Endodermal cell (in vitro differentiated cells): ENCODE measurements around the gene OTOP2. TPM values are rescaled to one million over a fixed set of nuclear protein-coding genes. Genes with fewer than 3 reads are reported as not detected.

Experiments
- DNase-seq: peaks from one replicate; pipeline ENCODE4 v3.0.0-alpha.2; 2017
- H3K27ac ChIP-seq: 2 replicates; pipeline ENCODE4 v1.5.1; 2013; ENCODE audit warnings: mild to moderate bottlenecking, low read depth, low read length, moderate library complexity
- H3K27me3 ChIP-seq: 2 replicates; pipeline ENCODE4 v1.6.1; 2013; ENCODE audit warnings: mild to moderate bottlenecking, low read length, moderate library complexity; ENCODE audit not compliant: insufficient read depth, control insufficient read depth, poor library complexity, severe bottlenecking
- H3K36me3 ChIP-seq: 2 replicates; pipeline ENCODE4 v1.7.0; 2013; ENCODE audit warnings: mild to moderate bottlenecking, low read length, moderate library complexity; ENCODE audit not compliant: control insufficient read depth, insufficient read depth
- H3K4me1 ChIP-seq: one replicate; pipeline ENCODE4 v1.7.0; 2013; ENCODE audit warnings: low read length; ENCODE audit not compliant: control insufficient read depth, insufficient read depth
- H3K4me3 ChIP-seq: 2 replicates; pipeline ENCODE4 v1.5.1; 2013; ENCODE audit warnings: mild to moderate bottlenecking, low read length, moderate library complexity
- H3K9ac ChIP-seq: 2 replicates; pipeline ENCODE4 v1.6.1; 2013; ENCODE audit warnings: mild to moderate bottlenecking, low read length, moderate library complexity; ENCODE audit not compliant: poor library complexity, severe bottlenecking; ENCODE audit errors: extremely low read depth
- H3K9me3 ChIP-seq: 2 replicates; pipeline ENCODE4 v1.6.1; 2013; ENCODE audit warnings: mild to moderate bottlenecking, low read length, moderate library complexity; ENCODE audit not compliant: control insufficient read depth
- H3K27ac Mint-ChIP-seq: 2 replicates; pipeline ENCODE4 v1.8.0; 2020; ENCODE audit warnings: mixed read lengths
- H3K27me3 Mint-ChIP-seq: 2 replicates; pipeline ENCODE4 v1.8.0; 2021; ENCODE audit warnings: mild to moderate bottlenecking, mixed read lengths; ENCODE audit not compliant: insufficient read depth
- H3K36me3 Mint-ChIP-seq: 2 replicates; pipeline ENCODE4 v1.8.0; 2020; ENCODE audit warnings: low read depth, mixed read lengths
- H3K4me1 Mint-ChIP-seq: 2 replicates; pipeline ENCODE4 v1.8.0; 2020; ENCODE audit warnings: mixed read lengths
- H3K4me3 Mint-ChIP-seq: 2 replicates; pipeline ENCODE4 v1.8.0; 2020; ENCODE audit warnings: mild to moderate bottlenecking, moderate library complexity, mixed read lengths
- H3K9me3 Mint-ChIP-seq: 2 replicates; pipeline ENCODE4 v1.8.0; 2020; ENCODE audit warnings: mild to moderate bottlenecking, mixed read lengths
- WGBS, 2 experiments: methylation state at CpG; one replicate each; pipeline versions ENCODE4 v1.1.5 to v1.1.7; 2013; ENCODE audit warnings: missing lambda C conversion rate in 2 of 2, mixed read lengths in 1 of 2; ENCODE audit not compliant: insufficient coverage in 1 of 2, insufficient read length in 1 of 2; 5-methylcytosine and 5-hydroxymethylcytosine counted together
- total RNA-seq, 2 donors: library from RNA; stranded (reverse); fragmentation: NEBNext Ultra II Directional in 1 of 2; extraction: Animal tissue kit (Norgen Biotek cat#: 25700) in 1 of 2; gene quantifications; 2 replicates in 1 of 2; 3 replicates in 1 of 2; pipeline ENCODE4 v1.2.1, GENCODE V29; 2021
- TF ChIP-seq, protein P1 (sequence below): fragments of 200-600 bp; sonication (generic); conservative IDR thresholded peaks from 2 replicates; pipeline ENCODE4 v1.5.0; 2021; ENCODE audit warnings: antibody characterized with exemption, mild to moderate bottlenecking

The OTOP2 gene
- total RNA-seq, 2 donors from 2014 or later: not detected

DNA sequence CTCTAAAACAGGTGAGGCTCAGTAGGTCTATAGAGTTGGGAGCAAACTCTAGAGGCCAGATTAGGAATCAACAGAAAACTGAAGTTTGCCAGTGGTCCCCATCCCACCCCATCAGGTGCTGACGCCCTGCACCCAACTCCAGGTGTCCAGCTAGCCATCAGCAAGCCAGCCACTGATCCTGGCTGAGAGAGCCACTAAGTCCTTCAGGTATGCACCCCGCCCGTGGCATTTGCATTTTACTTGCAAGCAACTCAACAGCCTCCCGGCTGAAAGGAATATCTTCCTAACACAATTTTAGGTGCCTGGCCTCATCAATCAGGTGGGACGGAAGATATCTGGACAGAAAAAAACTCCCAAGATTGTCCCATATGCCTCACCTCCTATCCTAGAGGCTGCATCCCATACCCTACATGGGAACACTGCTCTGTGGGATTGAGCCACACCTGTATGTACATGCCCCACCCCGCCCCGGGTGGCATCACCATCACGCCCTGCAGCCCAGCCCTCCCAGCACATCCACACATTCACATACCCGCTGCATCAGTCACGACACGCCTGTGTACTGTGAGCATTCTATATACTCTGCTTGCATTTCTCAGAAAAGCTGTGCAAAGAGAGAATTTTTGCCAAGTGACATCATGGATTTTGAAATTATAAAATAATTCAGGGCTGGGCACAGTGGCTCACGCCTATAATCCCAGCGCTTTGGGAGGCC is 19.9 kb downstream of the OTOP2 start:
- Histone ChIP-seq H3K4me3 (no peak overlapping the region), H3K27ac (no peak overlapping the region), H3K4me1 (no peaks in the 10 kb centered on the region), H3K9me3 (no peaks in the 10 kb centered on the region), H3K9ac (no peak overlapping the region), H3K36me3 (no peaks in the 10 kb centered on the region), H3K27me3 (peaks cover 64% of the 10 kb centered on the region)
- H3K4me3 Mint-ChIP-seq: no peak overlapping the region
- no peaks in the 10 kb centered on the region for H3K4me1 Mint-ChIP-seq
- WGBS, 2 experiments: 76 to 86% methylated on average over 10 to 13 of the region's 13 CpGs
- H3K36me3 Mint-ChIP-seq: no peaks in the 10 kb centered on the region
- peak; percentile 74 for DNase-seq
- no peaks in the 10 kb centered on the region for H3K9me3 Mint-ChIP-seq
- TF ChIP-seq, protein P1, sequence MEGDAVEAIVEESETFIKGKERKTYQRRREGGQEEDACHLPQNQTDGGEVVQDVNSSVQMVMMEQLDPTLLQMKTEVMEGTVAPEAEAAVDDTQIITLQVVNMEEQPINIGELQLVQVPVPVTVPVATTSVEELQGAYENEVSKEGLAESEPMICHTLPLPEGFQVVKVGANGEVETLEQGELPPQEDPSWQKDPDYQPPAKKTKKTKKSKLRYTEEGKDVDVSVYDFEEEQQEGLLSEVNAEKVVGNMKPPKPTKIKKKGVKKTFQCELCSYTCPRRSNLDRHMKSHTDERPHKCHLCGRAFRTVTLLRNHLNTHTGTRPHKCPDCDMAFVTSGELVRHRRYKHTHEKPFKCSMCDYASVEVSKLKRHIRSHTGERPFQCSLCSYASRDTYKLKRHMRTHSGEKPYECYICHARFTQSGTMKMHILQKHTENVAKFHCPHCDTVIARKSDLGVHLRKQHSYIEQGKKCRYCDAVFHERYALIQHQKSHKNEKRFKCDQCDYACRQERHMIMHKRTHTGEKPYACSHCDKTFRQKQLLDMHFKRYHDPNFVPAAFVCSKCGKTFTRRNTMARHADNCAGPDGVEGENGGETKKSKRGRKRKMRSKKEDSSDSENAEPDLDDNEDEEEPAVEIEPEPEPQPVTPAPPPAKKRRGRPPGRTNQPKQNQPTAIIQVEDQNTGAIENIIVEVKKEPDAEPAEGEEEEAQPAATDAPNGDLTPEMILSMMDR: no peak
- no peak overlapping the region for H3K27ac Mint-ChIP-seq
- peaks cover 53% of the 10 kb centered on the region for H3K27me3 Mint-ChIP-seq

DNA sequence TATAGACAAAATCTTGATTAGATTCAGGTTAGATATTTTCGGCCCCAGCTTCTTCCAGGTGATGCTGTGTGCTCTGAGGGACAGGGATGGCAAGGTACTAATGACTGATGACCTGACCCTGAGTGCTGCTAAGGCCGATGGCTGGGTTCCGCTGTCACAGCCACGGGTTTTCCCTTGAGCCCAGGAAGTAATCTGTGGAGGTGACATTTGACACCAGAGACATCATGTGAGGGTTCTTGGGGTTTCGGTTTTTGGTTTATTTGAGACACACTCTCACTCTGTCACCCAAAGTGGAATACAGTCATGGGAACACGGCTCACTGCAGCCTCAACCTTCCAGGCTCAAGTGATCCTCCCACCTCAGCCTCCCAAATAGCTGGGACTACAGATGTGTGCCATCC is 21.5 kb downstream of the OTOP2 start:
- Histone ChIP-seq H3K4me3 (no peak overlapping the region), H3K4me1 (no peaks in the 10 kb centered on the region), H3K36me3 (no peaks in the 10 kb centered on the region), H3K9me3 (no peaks in the 10 kb centered on the region), H3K9ac (no peak overlapping the region), H3K27me3 (peaks cover 50% of the 10 kb centered on the region), H3K27ac (no peak overlapping the region)
- Mint-ChIP-seq H3K27me3 (peaks cover 47% of the 10 kb centered on the region), H3K4me3 (no peak overlapping the region), H3K4me1 (no peaks in the 10 kb centered on the region), H3K9me3 (no peaks in the 10 kb centered on the region), H3K36me3 (no peaks in the 10 kb centered on the region), H3K27ac (no peak overlapping the region)
- TF ChIP-seq, protein P1: no peak
- 77 to 78% methylated on average over 5 to 6 of the region's 6 CpGs for WGBS, 2 experiments
- no peak for DNase-seq

DNA sequence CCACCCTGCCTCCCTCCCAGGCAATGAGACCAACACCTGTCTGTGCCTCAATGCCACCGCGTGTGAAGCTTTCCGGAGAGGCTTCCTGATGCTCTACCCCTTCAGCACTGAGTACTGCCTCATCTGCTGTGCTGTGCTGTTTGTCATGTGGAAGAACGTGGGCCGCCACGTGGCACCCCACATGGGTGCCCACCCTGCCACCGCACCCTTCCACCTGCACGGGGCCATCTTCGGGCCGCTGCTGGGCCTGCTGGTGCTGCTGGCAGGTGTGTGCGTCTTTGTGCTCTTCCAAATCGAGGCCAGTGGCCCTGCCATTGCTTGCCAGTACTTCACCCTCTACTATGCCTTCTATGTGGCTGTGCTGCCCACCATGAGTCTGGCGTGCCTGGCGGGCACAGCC is 22.6 kb downstream of the OTOP2 start:
- Mint-ChIP-seq H3K9me3 (no peaks in the 10 kb centered on the region), H3K27ac (no peak overlapping the region), H3K4me1 (no peaks in the 10 kb centered on the region), H3K36me3 (no peaks in the 10 kb centered on the region), H3K27me3 (peaks cover 39% of the 10 kb centered on the region), H3K4me3 (no peak overlapping the region)
- Histone ChIP-seq H3K4me1 (no peaks in the 10 kb centered on the region), H3K27ac (no peak overlapping the region), H3K9ac (no peak overlapping the region), H3K9me3 (no peaks in the 10 kb centered on the region), H3K4me3 (no peak overlapping the region), H3K36me3 (no peaks in the 10 kb centered on the region), H3K27me3 (peaks cover 40% of the 10 kb centered on the region)
- DNase-seq: no peak
- TF ChIP-seq, protein P1: no peak
- WGBS, 2 experiments: 83 to 89% methylated on average over 8 to 14 of the region's 14 CpGs
